ENCODE results near the gene OR2T8.

GRCh38 chr1:247895976-247896375, 24.1 kb upstream of the OR2T8 start:
- TF ChIP-seq, protein P1, sequence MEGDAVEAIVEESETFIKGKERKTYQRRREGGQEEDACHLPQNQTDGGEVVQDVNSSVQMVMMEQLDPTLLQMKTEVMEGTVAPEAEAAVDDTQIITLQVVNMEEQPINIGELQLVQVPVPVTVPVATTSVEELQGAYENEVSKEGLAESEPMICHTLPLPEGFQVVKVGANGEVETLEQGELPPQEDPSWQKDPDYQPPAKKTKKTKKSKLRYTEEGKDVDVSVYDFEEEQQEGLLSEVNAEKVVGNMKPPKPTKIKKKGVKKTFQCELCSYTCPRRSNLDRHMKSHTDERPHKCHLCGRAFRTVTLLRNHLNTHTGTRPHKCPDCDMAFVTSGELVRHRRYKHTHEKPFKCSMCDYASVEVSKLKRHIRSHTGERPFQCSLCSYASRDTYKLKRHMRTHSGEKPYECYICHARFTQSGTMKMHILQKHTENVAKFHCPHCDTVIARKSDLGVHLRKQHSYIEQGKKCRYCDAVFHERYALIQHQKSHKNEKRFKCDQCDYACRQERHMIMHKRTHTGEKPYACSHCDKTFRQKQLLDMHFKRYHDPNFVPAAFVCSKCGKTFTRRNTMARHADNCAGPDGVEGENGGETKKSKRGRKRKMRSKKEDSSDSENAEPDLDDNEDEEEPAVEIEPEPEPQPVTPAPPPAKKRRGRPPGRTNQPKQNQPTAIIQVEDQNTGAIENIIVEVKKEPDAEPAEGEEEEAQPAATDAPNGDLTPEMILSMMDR (conservative IDR thresholded peaks at IDR 0.05; ENCODE audit: low read depth, low read length), result no peak
- no peak for TF ChIP-seq RCOR1 (IDR thresholded peaks at IDR 0.05; ENCODE audit: insufficient replicate concordance, low read length)
- TF ChIP-seq POLR2A (IDR thresholded peaks at IDR 0.05; ENCODE audit: low read depth, low read length), result no peak
- no peak for TF ChIP-seq MAZ (IDR thresholded peaks at IDR 0.05; ENCODE audit: borderline replicate concordance, low read depth, low read length)
- TF ChIP-seq, protein P2, sequence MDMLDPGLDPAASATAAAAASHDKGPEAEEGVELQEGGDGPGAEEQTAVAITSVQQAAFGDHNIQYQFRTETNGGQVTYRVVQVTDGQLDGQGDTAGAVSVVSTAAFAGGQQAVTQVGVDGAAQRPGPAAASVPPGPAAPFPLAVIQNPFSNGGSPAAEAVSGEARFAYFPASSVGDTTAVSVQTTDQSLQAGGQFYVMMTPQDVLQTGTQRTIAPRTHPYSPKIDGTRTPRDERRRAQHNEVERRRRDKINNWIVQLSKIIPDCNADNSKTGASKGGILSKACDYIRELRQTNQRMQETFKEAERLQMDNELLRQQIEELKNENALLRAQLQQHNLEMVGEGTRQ (IDR thresholded peaks at IDR 0.05; ENCODE audit: low read depth, low read length), result no peak
- no peak for TF ChIP-seq SMC3 (IDR thresholded peaks at IDR 0.05; ENCODE audit: low read depth, low read length)
- no peak for TF ChIP-seq CEBPB (IDR thresholded peaks at IDR 0.05; ENCODE audit: low read depth, low read length)
- TF ChIP-seq FOS (IDR thresholded peaks at IDR 0.05; ENCODE audit: low read depth, low read length), result no peak
- no peak for TF ChIP-seq NFE2L2 (IDR thresholded peaks at IDR 0.05; ENCODE audit: low read depth, low read length)
- TF ChIP-seq RFX5 (IDR thresholded peaks at IDR 0.05; ENCODE audit: low read depth, low read length), result no peak
- no peak for TF ChIP-seq CHD1 (IDR thresholded peaks at IDR 0.05; ENCODE audit: low read depth, low read length)
- TF ChIP-seq ELK1 (IDR thresholded peaks at IDR 0.05; ENCODE audit: borderline replicate concordance, low read depth, low read length), result no peak

Data from IMR-90 (cell line).